ENCODE data around the gene ADAM12. TPM values are rescaled to one million over a fixed set of nuclear protein-coding genes. Genes with fewer than 3 reads are reported as not detected.

Gene ADAM12
- total RNA-seq, 4 donors from 2014 or later = 0.26 to 1.6 (median 0.47) TPM; not detected in 1

- 86 to 94% methylated on average over 1 of the region's 1 CpG for WGBS, 2 donors
- TF ChIP-seq CTCF (IDR thresholded peaks at IDR 0.05) = no peak
- TF ChIP-seq POLR2A (IDR thresholded peaks at IDR 0.05) = no peak
- H3K4me3 ChIP-seq (ENCODE audit: low read depth, poor library complexity, severe bottlenecking) = no peak overlapping the region
- DNase-seq (ENCODE audit: low spot score in 2 of 2) = no peak
- intact Hi-C loops (cut with DNase I; ENCODE audit: low total_unique reads) = no loop called here
Observed at GRCh38 chr10:126375926-126376554, 12.2 kb downstream of the ADAM12 start.

DNA sequence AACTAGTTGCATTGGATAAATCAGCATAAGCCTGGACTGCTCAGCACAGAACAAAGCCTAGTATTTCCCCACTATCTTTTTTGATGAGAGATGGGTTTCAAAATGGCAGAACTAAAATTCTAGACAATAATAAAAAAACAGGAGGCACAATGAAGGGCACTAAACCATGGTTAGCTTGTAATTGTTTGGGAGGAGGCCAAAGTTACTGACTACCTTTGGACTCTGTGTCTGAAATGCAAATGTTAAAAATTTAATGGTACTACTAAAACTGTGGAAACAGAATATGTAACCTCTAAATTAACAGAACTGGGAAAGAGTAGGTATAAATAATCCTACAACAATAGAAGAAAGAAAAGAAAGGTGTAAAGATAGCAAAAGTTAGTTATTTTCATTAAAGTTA, 13.0 kb downstream of the ADAM12 start:
- intact Hi-C loops (cut with DNase I; ENCODE audit: low total_unique reads) = no loop called here
- no peak for DNase-seq (ENCODE audit: low spot score in 2 of 2)
- TF ChIP-seq CTCF (IDR thresholded peaks at IDR 0.05) = no peak
- no peak for TF ChIP-seq POLR2A (IDR thresholded peaks at IDR 0.05)
- H3K4me3 ChIP-seq (ENCODE audit: low read depth, poor library complexity, severe bottlenecking) = no peak overlapping the region

GRCh38 chr10:126374435-126374834, 13.8 kb downstream of the ADAM12 start:
- TF ChIP-seq CTCF (IDR thresholded peaks at IDR 0.05) (no peak), POLR2A (IDR thresholded peaks at IDR 0.05) (no peak)
- intact Hi-C loops (cut with DNase I; ENCODE audit: low total_unique reads) = no loop called here
- no peak for DNase-seq (ENCODE audit: low spot score in 2 of 2)
- WGBS, 2 donors = 90 to 92% methylated on average over 2 of the region's 2 CpGs
- no peak overlapping the region for H3K4me3 ChIP-seq (ENCODE audit: low read depth, poor library complexity, severe bottlenecking)

GRCh38 chr10:126373972-126374371, 14.3 kb downstream of the ADAM12 start:
- intact Hi-C loops (cut with DNase I; ENCODE audit: low total_unique reads) = no loop called here
- no peak overlapping the region for H3K4me3 ChIP-seq (ENCODE audit: low read depth, poor library complexity, severe bottlenecking)
- WGBS, 2 donors = 80 to 89% methylated on average over 1 of the region's 1 CpG
- no peak for TF ChIP-seq POLR2A (IDR thresholded peaks at IDR 0.05)
- TF ChIP-seq CTCF (IDR thresholded peaks at IDR 0.05) = no peak
- DNase-seq (ENCODE audit: low spot score in 2 of 2) = no peak

GRCh38 chr10:126373147-126373546, 15.1 kb downstream of the ADAM12 start:
- WGBS, 2 donors = 44 to 58% methylated on average over 4 of the region's 4 CpGs
- no peak for DNase-seq (ENCODE audit: low spot score in 2 of 2)
- intact Hi-C loops (cut with DNase I; ENCODE audit: low total_unique reads) = no loop called here
- TF ChIP-seq CTCF (IDR thresholded peaks at IDR 0.05) = no peak
- no peak for TF ChIP-seq POLR2A (IDR thresholded peaks at IDR 0.05)
- no peak overlapping the region for H3K4me3 ChIP-seq (ENCODE audit: low read depth, poor library complexity, severe bottlenecking)

DNA sequence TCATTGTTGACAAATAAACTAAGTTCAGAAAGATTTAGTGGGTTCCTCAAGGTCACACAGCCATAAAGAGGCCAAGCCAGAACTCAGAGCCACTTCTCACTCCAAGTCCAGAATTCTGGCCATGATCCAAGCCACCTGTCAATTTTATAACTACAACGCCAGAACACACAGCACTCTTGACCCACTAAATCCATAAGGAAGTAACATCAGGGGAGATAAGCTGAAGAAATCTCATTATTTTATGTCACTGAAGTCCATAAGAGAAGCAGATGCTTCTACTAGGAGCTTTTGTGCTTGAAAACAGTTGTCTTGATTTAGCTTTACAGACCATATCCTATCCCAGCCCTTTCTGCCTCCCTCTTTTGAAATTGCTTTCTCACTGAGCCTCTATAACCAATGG, 15.9 kb downstream of the ADAM12 start:
- no peak for TF ChIP-seq POLR2A (IDR thresholded peaks at IDR 0.05)
- no peak for TF ChIP-seq CTCF (IDR thresholded peaks at IDR 0.05)
- no peak overlapping the region for H3K4me3 ChIP-seq (ENCODE audit: low read depth, poor library complexity, severe bottlenecking)
- 42 to 48% methylated on average over 1 of the region's 1 CpG for WGBS, 2 donors
- no peak for DNase-seq (ENCODE audit: low spot score in 2 of 2)
- intact Hi-C loops (cut with DNase I; ENCODE audit: low total_unique reads) = no loop called here
